ENCODE results near the gene GGA1. TPM values are rescaled to one million over a fixed set of nuclear protein-coding genes. Genes with fewer than 3 reads are reported as not detected.
A peak's percentile ranks its signal among the peaks of the same experiment; 100 is the strongest.

The GGA1 gene
- total RNA-seq, 6 donors from 2014 or later = 52.4 to 226 (median 68.3) TPM

DNA sequence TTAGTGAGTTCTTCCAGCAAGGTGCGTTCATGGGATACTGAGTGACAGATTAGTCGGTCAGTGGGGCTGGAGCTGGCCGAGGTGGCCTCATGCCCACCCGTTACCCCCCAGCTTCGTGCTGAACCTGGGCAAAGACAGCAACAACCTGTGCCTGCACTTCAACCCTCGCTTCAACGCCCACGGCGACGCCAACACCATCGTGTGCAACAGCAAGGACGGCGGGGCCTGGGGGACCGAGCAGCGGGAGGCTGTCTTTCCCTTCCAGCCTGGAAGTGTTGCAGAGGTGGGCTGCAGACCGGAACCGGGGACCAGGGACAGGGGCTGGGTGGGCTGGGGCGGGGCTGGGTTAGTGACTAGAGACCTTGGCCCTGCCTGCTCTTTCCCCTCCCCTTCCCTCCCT, 69.7 kb downstream of the GGA1 start:
- whole genome bisulfite sequencing, 2 donors = 68 to 82% methylated on average over 5 to 17 of the region's 18 CpGs
- H3K4me3 ChIP-seq = no peak overlapping the region
- H3K27me3 ChIP-seq = no peaks in the 10 kb centered on the region
- TF ChIP-seq, protein P1, sequence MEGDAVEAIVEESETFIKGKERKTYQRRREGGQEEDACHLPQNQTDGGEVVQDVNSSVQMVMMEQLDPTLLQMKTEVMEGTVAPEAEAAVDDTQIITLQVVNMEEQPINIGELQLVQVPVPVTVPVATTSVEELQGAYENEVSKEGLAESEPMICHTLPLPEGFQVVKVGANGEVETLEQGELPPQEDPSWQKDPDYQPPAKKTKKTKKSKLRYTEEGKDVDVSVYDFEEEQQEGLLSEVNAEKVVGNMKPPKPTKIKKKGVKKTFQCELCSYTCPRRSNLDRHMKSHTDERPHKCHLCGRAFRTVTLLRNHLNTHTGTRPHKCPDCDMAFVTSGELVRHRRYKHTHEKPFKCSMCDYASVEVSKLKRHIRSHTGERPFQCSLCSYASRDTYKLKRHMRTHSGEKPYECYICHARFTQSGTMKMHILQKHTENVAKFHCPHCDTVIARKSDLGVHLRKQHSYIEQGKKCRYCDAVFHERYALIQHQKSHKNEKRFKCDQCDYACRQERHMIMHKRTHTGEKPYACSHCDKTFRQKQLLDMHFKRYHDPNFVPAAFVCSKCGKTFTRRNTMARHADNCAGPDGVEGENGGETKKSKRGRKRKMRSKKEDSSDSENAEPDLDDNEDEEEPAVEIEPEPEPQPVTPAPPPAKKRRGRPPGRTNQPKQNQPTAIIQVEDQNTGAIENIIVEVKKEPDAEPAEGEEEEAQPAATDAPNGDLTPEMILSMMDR (IDR thresholded peaks at IDR 0.05) = no peak
- TF ChIP-seq POLR2AphosphoS5 (IDR thresholded peaks at IDR 0.05) (no peak), EP300 (IDR thresholded peaks at IDR 0.05) (no peak), POLR2A (IDR thresholded peaks at IDR 0.05) (no peak)
- peaks cover 46 to 60% (median 53%) of the 10 kb centered on the region in 4 donors for H3K4me1 ChIP-seq
- DNase-seq (peak in 1 of 2 donors; percentile 78), ATAC-seq (ENCODE audit: low FRiP score in 2 of 2) (no peak)
- peaks cover 0 to 24% (median 13%) of the 10 kb centered on the region in 4 donors for H3K36me3 ChIP-seq
- H3K27ac ChIP-seq = peak overlapping the region; percentile 19 to 95 (median 56)
- no peaks in the 10 kb centered on the region for H3K9me3 ChIP-seq

DNA sequence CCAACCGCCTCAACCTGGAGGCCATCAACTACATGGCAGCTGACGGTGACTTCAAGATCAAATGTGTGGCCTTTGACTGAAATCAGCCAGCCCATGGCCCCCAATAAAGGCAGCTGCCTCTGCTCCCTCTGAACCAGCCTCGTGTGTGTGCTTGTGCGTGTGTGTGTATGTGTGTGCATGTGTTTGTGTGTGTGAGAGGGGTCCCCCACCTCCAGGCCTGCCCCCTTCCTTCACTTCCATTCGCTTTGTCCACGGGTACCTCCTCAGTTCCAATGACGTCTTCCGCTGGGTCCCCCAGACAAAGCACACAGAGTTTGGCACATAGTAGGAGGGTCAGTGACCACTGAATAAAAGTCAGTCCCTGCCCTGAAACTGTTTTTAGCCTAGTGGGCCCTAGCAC, 71.0 kb downstream of the GGA1 start:
- no peak for DNase-seq
- H3K4me3 ChIP-seq = no peak overlapping the region
- no peaks in the 10 kb centered on the region for H3K27me3 ChIP-seq
- ATAC-seq (ENCODE audit: low FRiP score in 2 of 2) = no peak
- peaks cover 0 to 24% (median 13%) of the 10 kb centered on the region in 4 donors for H3K36me3 ChIP-seq
- H3K9me3 ChIP-seq = no peaks in the 10 kb centered on the region
- WGBS, 2 donors = 86 to 90% methylated on average over 8 of the region's 8 CpGs
- H3K27ac ChIP-seq = no peak overlapping the region
- no peak for TF ChIP-seq POLR2A (IDR thresholded peaks at IDR 0.05)
- TF ChIP-seq EP300 (IDR thresholded peaks at IDR 0.05) = no peak
- no peak for TF ChIP-seq POLR2AphosphoS5 (IDR thresholded peaks at IDR 0.05)
- TF ChIP-seq, protein P1 (IDR thresholded peaks at IDR 0.05) = no peak
- peaks cover 37 to 50% (median 41%) of the 10 kb centered on the region in 4 donors for H3K4me1 ChIP-seq

DNA sequence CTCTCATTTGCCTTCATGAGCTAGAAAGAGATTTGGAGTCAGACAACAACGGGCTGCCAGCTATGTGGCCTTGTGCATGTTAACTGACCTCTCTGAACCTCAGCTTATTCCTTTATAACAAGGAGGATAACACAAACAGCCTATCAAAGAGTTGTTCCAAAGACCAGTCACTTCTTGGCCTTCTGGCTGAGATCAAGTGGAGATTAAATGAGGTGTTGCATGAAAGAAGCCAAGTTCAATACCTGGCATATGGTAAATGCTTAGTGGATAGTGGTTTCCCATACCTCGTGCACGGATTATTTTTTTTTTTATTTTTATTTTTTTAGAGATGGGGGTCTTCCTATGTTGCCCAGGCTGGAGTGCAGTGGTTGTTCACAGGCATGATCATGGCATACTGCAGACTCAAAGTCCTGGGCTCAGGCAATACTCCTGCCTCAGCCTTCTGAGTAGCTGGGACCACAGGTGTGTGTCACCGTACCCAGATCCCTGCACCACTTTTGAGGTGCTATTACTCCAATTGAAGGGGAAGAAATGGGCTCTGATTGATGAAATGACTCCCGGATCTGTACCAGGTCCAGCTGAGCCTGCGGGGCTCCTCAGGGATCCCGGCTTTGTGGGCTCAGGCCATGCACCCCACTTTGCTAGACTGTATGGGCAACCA, 71.7 kb downstream of the GGA1 start:
- Histone ChIP-seq H3K9me3 (no peaks in the 10 kb centered on the region), H3K4me1 (peaks cover 31 to 44% (median 36%) of the 10 kb centered on the region in 4 donors), H3K36me3 (peaks cover 0 to 24% (median 13%) of the 10 kb centered on the region in 4 donors), H3K4me3 (no peak overlapping the region), H3K27me3 (no peaks in the 10 kb centered on the region), H3K27ac (no peak overlapping the region)
- TF ChIP-seq EP300 (IDR thresholded peaks at IDR 0.05) (no peak), POLR2A (IDR thresholded peaks at IDR 0.05) (no peak), POLR2AphosphoS5 (IDR thresholded peaks at IDR 0.05) (no peak)
- TF ChIP-seq, protein P1 (IDR thresholded peaks at IDR 0.05) = no peak
- DNase-seq = no peak
- 71 to 78% methylated on average over 4 to 7 of the region's 7 CpGs for WGBS, 2 donors
- no peak for ATAC-seq (ENCODE audit: low FRiP score in 2 of 2)

DNA sequence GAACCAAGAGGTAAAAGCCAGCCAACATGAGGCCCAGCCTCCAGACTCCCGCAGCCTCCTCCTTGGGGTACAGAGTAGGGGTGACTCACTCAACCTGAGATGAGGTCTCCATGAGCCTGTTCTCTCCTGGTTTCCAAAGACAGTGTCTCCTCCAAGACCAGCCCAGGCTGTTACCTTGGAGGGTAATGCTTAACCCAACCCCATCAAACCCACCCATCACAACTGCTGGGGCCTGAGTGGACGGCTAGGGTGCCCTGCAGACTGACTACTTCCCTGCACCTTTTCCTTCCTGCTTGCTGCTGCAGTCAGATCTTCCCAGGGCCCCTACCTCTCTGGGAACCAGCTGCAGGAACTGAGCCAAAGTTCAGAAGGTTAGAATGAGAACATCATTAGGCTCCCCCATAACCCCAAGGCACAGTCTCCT, 72.4 kb downstream of the GGA1 start:
- Histone ChIP-seq H3K36me3 (peaks cover 0 to 24% (median 13%) of the 10 kb centered on the region in 4 donors), H3K27ac (no peak overlapping the region), H3K4me1 (peaks cover 24 to 43% (median 34%) of the 10 kb centered on the region in 4 donors), H3K4me3 (no peak overlapping the region), H3K9me3 (no peaks in the 10 kb centered on the region), H3K27me3 (no peaks in the 10 kb centered on the region)
- WGBS, 2 donors = 50 to 88% methylated on average over 1 to 2 of the region's 2 CpGs
- ATAC-seq (ENCODE audit: low FRiP score in 2 of 2) = no peak
- TF ChIP-seq, protein P1 (IDR thresholded peaks at IDR 0.05) = no peak
- TF ChIP-seq EP300 (IDR thresholded peaks at IDR 0.05) = no peak
- TF ChIP-seq POLR2A (IDR thresholded peaks at IDR 0.05) = no peak
- DNase-seq = no peak

Data from upper lobe of left lung (tissue), 6 donors.